HEK293 (cell line): Measurements from ENCODE around the gene MAML1.

Experiments used
- BCL11A ChIP-seq: fragments of 450-650 bp; formaldehyde crosslinking; IDR thresholded peaks from 2 replicates; pipeline ENCODE4 v1.5.1; 2016; ENCODE audit warnings: low read depth, missing biosample characterization, missing genetic modification characterization
- FEZF1 ChIP-seq: fragments of 450-650 bp; formaldehyde crosslinking; IDR thresholded peaks from 2 replicates; pipeline ENCODE4 v1.5.1; 2016; ENCODE audit warnings: missing biosample characterization, missing genetic modification characterization
- GLIS2 ChIP-seq: fragments of 450-650 bp; formaldehyde crosslinking; IDR thresholded peaks from 2 replicates; pipeline ENCODE4 v1.5.1; 2016; ENCODE audit warnings: missing biosample characterization, missing genetic modification characterization
- HOXD13 ChIP-seq: sonication (generic); formaldehyde crosslinking; IDR thresholded peaks from 2 replicates; pipeline ENCODE4 v1.8.0; 2022; ENCODE audit warnings: missing genetic modification reagents, borderline replicate concordance
- KLF10 ChIP-seq: fragments of 450-650 bp; IDR thresholded peaks from 2 replicates; pipeline ENCODE4 v1.5.1; 2018; ENCODE audit warnings: missing biosample characterization, mild to moderate bottlenecking, missing genetic modification characterization
- SCRT2 ChIP-seq: fragments of 450-650 bp; formaldehyde crosslinking; IDR thresholded peaks from 2 replicates; pipeline ENCODE4 v1.5.1; 2016; ENCODE audit warnings: missing biosample characterization, missing genetic modification characterization
- SETDB1 ChIP-seq: IDR thresholded peaks from one replicate; pipeline ENCODE4 v1.6.1; 2017; ENCODE audit warnings: mild to moderate bottlenecking, low read length, moderate library complexity, mixed read lengths; ENCODE audit not compliant: insufficient read length
- SP7 ChIP-seq: fragments of 450-650 bp; formaldehyde crosslinking; IDR thresholded peaks from 2 replicates; pipeline ENCODE4 v1.5.1; 2016; ENCODE audit warnings: missing biosample characterization, missing genetic modification characterization
- YY2 ChIP-seq: fragments of 450-650 bp; formaldehyde crosslinking; IDR thresholded peaks from 2 replicates; pipeline ENCODE4 v1.5.1; 2016; ENCODE audit warnings: missing biosample characterization, missing genetic modification characterization
- ZFP69B ChIP-seq: fragments of 450-650 bp; formaldehyde crosslinking; IDR thresholded peaks from 2 replicates; pipeline ENCODE4 v1.5.1; 2016; ENCODE audit warnings: missing biosample characterization, missing genetic modification characterization
- ZNF146 ChIP-seq: fragments of 450-650 bp; formaldehyde crosslinking; IDR thresholded peaks from 2 replicates; pipeline ENCODE4 v1.5.1; 2016; ENCODE audit warnings: missing biosample characterization, missing genetic modification characterization
- ZNF169 ChIP-seq: fragments of 450-650 bp; formaldehyde crosslinking; IDR thresholded peaks from 2 replicates; pipeline ENCODE4 v1.5.1; 2016; ENCODE audit warnings: missing biosample characterization, missing genetic modification characterization
- ZNF555 ChIP-seq: fragments of 450-650 bp; formaldehyde crosslinking; conservative IDR thresholded peaks from 2 replicates; pipeline ENCODE4 v1.5.1; 2017; ENCODE audit warnings: missing biosample characterization, mild to moderate bottlenecking, missing genetic modification characterization, inconsistent platforms
- ZNF561 ChIP-seq: fragments of 450-650 bp; IDR thresholded peaks from 2 replicates; pipeline ENCODE4 v1.5.1; 2018; ENCODE audit warnings: missing biosample characterization, missing genetic modification characterization, borderline replicate concordance
- ZNF596 ChIP-seq: fragments of 450-650 bp; IDR thresholded peaks from 2 replicates; pipeline ENCODE4 v1.5.0; 2018; ENCODE audit warnings: missing biosample characterization, mild to moderate bottlenecking, missing genetic modification characterization, moderate library complexity
- ZNF626 ChIP-seq: fragments of 450-650 bp; sonication (Bioruptor Pico); formaldehyde crosslinking; IDR thresholded peaks from 2 replicates; pipeline ENCODE4 v1.5.1; 2018; ENCODE audit warnings: missing biosample characterization, missing genetic modification characterization, inconsistent platforms
- ZNF658 ChIP-seq: fragments of 450-650 bp; formaldehyde crosslinking; IDR thresholded peaks from 2 replicates; pipeline ENCODE4; 2016; ENCODE audit warnings: missing biosample characterization, missing genetic modification characterization
- ZNF660 ChIP-seq: fragments of 450-650 bp; IDR thresholded peaks from 2 replicates; pipeline ENCODE4 v1.5.1; 2018; ENCODE audit warnings: missing biosample characterization, mild to moderate bottlenecking, missing genetic modification characterization
- ZNF76 ChIP-seq: fragments of 450-650 bp; formaldehyde crosslinking; IDR thresholded peaks from 2 replicates; pipeline ENCODE4; 2016; ENCODE audit warnings: low read depth, missing biosample characterization, missing genetic modification characterization, borderline replicate concordance
- ZNF777 ChIP-seq: fragments of 450-650 bp; formaldehyde crosslinking; IDR thresholded peaks from 2 replicates; pipeline ENCODE4 v1.5.1; 2017; ENCODE audit warnings: missing biosample characterization, missing genetic modification characterization, borderline replicate concordance
- ZNF843 ChIP-seq: fragments of 450-650 bp; formaldehyde crosslinking; IDR thresholded peaks from 2 replicates; pipeline ENCODE4 v1.5.1; 2016; ENCODE audit warnings: missing biosample characterization, missing genetic modification characterization
- ZSCAN30 ChIP-seq: fragments of 450-650 bp; IDR thresholded peaks from 2 replicates; pipeline ENCODE4 v1.5.1; 2018; ENCODE audit warnings: missing biosample characterization, mild to moderate bottlenecking, missing genetic modification characterization, moderate library complexity
- TF ChIP-seq, protein P1 (sequence below): fragments of 450-650 bp; formaldehyde crosslinking; IDR thresholded peaks from 2 replicates; pipeline ENCODE4 v1.5.1; 2016; ENCODE audit warnings: missing biosample characterization, missing genetic modification characterization
- TF ChIP-seq, protein P2 (sequence below): fragments of 450-650 bp; formaldehyde crosslinking; IDR thresholded peaks from 2 replicates; pipeline ENCODE4 v1.5.1; 2016; ENCODE audit warnings: missing biosample characterization, missing genetic modification characterization
- TF ChIP-seq, protein P3 (sequence below): fragments of 450-650 bp; formaldehyde crosslinking; conservative IDR thresholded peaks from 2 replicates; pipeline ENCODE4 v1.5.1; 2016; ENCODE audit warnings: low read depth, missing biosample characterization, missing genetic modification characterization
- TF ChIP-seq, protein P4 (sequence below): fragments of 450-650 bp; formaldehyde crosslinking; IDR thresholded peaks from 2 replicates; pipeline ENCODE4 v1.5.1; 2016; ENCODE audit warnings: missing biosample characterization, missing genetic modification characterization
- TF ChIP-seq, protein P5 (sequence below): IDR thresholded peaks from 2 replicates; pipeline ENCODE4 v1.6.1; 2011; ENCODE audit warnings: mild to moderate bottlenecking, low read depth, low read length, borderline replicate concordance

The MAML1 gene

DNA sequence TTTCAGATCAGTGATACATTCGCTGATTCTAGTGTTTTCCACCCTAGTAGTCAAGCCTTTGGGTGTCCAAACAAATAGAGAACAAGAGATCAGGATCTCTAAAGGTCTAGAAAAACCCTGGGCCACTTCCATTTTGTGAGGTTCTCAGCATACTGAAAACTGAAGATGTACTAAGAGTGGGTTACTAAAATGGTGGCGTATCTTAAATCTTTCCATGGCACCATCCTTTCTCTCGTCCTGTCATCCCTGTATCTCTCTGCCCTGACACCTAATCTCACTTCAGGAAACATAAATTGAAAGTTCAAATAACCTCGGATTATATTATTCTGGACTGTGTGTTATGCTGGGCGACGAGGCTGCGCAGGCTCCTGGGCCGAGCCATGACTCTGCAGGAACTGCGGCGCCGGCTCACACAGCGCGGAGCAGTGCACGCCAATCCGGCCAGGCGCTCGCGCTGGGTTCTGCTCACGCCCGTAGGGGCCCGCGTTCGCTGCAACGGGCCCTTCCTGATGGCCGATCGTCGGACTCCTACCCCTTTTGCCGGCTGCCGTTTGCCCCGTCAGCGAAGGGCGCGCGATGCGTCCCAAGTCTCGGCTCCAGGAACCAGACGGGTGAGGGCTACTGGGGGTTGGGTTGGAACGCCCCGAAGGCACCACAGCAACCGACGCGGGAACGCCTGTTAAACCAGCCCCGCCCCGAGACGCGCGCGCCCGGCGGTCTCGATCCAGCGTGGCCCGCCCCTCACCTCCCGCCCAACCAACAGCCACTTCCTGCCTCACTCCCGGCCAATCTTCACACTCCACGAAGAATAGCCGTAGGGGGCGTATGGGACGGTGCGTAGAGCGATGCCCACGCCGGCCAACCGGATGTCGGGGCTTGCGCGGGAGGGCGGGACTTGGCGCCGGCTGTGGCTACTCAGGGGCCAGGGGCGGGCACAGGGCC, 34.4 kb upstream of the MAML1 start (continued):
- TF ChIP-seq YY2 (tag by site-specific recombination) (0 out of 2 replicates have a peak, but pooled peaks have one; percentile 53), ZNF660 (peak; percentile 86), ZFP69B (tag by site-specific recombination) (peak; percentile 69; the same call in 1 of the 2 replicates), ZNF626 (tag by site-specific recombination) (no peak), GLIS2 (tag by site-specific recombination) (peak; percentile 90), ZNF555 (tag by site-specific recombination) (no peak), ZNF76 (tag by site-specific recombination) (peak; percentile 60; the same call in 1 of the 2 replicates), ZNF561 (tag by site-specific recombination) (0 out of 2 replicates have a peak, but pooled peaks have one; percentile 46), SCRT2 (tag by site-specific recombination) (peak; percentile 35; the same call in 1 of the 2 replicates), ZNF777 (tag by site-specific recombination) (peak; percentile 82; the same call in 1 of the 2 replicates), ZNF169 (tag by site-specific recombination) (no peak), FEZF1 (tag by site-specific recombination) (peak; percentile 89), KLF10 (peak; percentile 50; the same call in 1 of the 2 replicates), ZNF658 (tag by site-specific recombination) (no peak), HOXD13 (CRISPR knock-in tag) (no peak), ZNF596 (tag by site-specific recombination) (no peak), SETDB1 (no peak), ZNF146 (tag by site-specific recombination) (0 out of 2 replicates have a peak, but pooled peaks have one; percentile 13), SP7 (tag by site-specific recombination) (peak; percentile 74; the same call in 1 of the 2 replicates), ZNF843 (tag by site-specific recombination) (peak; percentile 65), ZSCAN30 (tag by site-specific recombination) (peak; percentile 81), BCL11A (tag by site-specific recombination) (no peak)
- TF ChIP-seq, protein P1, sequence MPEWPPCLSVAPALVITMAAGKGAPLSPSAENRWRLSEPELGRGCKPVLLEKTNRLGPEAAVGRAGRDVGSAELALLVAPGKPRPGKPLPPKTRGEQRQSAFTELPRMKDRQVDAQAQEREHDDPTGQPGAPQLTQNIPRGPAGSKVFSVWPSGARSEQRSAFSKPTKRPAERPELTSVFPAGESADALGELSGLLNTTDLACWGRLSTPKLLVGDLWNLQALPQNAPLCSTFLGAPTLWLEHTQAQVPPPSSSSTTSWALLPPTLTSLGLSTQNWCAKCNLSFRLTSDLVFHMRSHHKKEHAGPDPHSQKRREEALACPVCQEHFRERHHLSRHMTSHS (tag by site-specific recombination): no peak
- TF ChIP-seq, protein P2, sequence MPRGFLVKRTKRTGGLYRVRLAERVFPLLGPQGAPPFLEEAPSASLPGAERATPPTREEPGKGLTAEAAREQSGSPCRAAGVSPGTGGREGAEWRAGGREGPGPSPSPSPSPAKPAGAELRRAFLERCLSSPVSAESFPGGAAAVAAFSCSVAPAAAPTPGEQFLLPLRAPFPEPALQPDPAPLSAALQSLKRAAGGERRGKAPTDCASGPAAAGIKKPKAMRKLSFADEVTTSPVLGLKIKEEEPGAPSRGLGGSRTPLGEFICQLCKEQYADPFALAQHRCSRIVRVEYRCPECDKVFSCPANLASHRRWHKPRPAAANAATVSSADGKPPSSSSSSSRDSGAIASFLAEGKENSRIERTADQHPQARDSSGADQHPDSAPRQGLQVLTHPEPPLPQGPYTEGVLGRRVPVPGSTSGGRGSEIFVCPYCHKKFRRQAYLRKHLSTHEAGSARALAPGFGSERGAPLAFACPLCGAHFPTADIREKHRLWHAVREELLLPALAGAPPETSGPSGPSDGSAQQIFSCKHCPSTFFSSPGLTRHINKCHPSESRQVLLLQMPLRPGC (tag by site-specific recombination): peak; percentile 72; the same call in 1 of the 2 replicates
- TF ChIP-seq, protein P3, sequence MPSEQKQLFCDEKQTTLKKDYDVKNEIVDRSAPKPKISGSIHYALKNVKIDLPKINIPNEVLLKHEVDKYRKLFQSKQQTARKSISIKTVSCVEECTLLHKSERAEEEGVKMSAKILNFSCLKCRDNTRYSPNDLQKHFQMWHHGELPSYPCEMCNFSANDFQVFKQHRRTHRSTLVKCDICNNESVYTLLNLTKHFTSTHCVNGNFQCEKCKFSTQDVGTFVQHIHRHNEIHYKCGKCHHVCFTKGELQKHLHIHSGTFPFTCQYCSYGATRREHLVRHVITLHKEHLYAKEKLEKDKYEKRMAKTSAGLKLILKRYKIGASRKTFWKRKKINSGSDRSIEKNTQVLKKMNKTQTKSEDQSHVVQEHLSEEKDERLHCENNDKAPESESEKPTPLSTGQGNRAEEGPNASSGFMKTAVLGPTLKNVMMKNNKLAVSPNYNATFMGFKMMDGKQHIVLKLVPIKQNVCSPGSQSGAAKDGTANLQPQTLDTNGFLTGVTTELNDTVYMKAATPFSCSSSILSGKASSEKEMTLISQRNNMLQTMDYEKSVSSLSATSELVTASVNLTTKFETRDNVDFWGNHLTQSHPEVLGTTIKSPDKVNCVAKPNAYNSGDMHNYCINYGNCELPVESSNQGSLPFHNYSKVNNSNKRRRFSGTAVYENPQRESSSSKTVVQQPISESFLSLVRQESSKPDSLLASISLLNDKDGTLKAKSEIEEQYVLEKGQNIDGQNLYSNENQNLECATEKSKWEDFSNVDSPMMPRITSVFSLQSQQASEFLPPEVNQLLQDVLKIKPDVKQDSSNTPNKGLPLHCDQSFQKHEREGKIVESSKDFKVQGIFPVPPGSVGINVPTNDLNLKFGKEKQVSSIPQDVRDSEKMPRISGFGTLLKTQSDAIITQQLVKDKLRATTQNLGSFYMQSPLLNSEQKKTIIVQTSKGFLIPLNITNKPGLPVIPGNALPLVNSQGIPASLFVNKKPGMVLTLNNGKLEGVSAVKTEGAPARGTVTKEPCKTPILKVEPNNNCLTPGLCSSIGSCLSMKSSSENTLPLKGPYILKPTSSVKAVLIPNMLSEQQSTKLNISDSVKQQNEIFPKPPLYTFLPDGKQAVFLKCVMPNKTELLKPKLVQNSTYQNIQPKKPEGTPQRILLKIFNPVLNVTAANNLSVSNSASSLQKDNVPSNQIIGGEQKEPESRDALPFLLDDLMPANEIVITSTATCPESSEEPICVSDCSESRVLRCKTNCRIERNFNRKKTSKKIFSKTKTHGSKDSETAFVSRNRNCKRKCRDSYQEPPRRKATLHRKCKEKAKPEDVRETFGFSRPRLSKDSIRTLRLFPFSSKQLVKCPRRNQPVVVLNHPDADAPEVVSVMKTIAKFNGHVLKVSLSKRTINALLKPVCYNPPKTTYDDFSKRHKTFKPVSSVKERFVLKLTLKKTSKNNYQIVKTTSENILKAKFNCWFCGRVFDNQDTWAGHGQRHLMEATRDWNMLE: no peak
- TF ChIP-seq, protein P4, sequence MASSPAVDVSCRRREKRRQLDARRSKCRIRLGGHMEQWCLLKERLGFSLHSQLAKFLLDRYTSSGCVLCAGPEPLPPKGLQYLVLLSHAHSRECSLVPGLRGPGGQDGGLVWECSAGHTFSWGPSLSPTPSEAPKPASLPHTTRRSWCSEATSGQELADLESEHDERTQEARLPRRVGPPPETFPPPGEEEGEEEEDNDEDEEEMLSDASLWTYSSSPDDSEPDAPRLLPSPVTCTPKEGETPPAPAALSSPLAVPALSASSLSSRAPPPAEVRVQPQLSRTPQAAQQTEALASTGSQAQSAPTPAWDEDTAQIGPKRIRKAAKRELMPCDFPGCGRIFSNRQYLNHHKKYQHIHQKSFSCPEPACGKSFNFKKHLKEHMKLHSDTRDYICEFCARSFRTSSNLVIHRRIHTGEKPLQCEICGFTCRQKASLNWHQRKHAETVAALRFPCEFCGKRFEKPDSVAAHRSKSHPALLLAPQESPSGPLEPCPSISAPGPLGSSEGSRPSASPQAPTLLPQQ (tag by site-specific recombination): peak; percentile 37; the same call in 1 of the 2 replicates
- TF ChIP-seq, protein P5, sequence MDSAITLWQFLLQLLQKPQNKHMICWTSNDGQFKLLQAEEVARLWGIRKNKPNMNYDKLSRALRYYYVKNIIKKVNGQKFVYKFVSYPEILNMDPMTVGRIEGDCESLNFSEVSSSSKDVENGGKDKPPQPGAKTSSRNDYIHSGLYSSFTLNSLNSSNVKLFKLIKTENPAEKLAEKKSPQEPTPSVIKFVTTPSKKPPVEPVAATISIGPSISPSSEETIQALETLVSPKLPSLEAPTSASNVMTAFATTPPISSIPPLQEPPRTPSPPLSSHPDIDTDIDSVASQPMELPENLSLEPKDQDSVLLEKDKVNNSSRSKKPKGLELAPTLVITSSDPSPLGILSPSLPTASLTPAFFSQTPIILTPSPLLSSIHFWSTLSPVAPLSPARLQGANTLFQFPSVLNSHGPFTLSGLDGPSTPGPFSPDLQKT: no peak
